Inflammatory macrophage treated with lipopolysaccharide for 1 hour (primary cell): Measurements from ENCODE around the gene SPPL2B.
"Not testable (repeated sequence)": the region's sequence is repeated elsewhere in the genome, so short reads cannot be mapped to it uniquely, and the experiment has no call there.

Experiments
- DNase-seq, 2 donors: peaks; one replicate each; pipeline ENCODE4 v3.0.0-alpha.2; 2020 to 2022

The SPPL2B gene

DNA sequence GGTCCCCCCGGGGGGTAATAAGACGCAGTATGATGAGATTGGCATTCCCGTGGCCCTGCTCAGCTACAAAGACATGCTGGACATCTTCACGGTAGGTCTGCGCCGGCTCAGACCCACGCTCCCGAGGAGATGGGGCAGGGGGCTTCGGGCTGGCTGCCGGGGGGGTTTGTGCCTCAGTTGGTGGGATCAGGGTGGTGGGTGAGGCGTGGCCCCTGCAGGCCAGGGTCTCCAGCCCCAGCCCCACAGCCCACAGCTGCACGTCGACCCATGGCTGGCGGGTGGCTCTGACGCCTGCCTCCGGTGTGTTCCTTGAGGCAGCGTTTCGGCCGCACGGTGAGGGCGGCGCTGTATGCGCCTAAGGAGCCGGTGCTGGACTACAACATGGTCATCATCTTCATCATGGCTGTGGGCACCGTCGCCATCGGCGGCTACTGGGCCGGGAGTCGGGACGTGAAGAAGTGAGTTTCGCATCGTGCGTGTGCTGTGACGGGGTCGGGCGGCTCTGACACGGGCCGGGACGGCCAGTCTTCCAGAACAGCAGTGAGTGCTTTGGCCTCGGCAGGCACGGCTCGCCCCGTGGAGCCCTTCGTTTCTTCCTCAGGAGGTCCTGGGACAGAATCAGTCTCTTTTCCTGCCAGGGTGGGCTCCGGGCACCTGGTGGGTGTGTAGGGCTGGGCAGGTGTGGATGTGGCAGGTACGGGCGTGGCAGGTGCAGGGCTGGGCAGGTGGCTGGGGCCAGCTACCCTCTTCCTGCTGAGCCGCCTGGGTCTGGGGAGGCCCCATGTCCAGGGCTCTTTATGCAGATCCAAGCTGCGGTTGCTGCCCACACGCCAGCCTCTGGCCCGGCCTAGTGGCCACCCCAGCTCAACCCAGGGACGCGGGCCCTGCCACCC is 10.5 kb downstream of the SPPL2B start:
- no peak for DNase-seq

DNA sequence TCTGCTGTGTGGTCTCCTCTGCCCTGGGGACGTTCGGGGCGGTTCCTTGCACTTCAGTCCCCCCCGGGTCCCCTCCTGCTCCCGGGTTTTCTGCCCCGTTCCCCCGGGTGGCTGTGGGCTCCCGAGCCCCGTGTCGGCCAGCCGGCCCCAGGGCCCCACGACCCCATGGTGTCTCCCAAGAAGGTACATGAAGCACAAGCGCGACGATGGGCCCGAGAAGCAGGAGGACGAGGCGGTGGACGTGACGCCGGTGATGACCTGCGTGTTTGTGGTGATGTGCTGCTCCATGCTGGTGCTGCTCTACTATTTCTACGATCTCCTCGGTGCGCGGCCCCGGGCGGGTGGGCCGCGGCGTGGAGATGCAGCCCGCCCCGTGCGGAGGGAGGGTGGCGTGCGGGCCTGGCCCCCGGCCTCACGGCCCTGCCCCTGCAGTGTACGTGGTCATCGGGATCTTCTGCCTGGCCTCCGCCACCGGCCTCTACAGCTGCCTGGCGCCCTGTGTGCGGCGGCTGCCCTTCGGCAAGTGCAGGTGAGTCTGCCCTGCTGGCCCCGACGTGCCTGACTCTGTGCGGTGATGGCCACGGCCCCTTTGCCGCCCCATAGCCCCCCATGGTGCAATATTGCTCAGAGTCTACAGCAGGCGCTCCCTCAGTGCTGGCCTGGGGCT is 11.3 kb downstream of the SPPL2B start:
- DNase-seq = no peak

DNA sequence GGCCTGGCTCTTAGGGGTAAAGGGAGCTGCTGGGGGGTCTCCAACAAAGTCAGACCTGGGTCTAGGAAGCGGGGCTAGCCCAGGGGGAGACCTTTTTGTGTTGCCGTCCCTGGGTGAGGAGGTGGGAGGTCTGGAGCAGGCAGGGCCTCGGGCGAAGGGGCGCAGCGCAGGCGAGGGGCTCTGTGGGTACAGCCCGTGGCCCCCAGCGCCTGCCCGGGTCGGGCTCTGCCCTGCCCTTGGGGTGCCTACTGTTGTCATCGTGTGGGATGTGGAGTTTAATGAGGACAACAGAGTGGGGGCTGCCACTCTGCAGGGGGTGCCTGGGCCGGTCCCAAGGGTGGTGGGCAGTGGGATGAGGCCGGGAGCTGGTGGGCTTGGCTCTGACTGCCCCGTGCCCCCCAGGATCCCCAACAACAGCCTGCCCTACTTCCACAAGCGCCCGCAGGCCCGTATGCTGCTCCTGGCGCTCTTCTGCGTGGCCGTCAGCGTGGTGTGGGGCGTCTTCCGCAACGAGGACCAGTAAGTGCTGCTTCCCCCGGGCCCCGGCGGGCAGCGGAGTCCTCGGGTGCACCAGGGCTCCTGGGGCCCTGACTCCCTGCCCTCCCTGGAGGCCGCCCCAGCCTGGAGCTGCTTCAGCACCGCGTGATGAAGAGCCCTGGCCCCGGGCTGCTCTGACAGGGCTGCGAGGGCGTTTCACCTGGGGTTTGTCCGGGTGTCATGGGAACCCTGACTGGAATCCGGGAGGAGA is 12.2 kb downstream of the SPPL2B start:
- no peak for DNase-seq

DNA sequence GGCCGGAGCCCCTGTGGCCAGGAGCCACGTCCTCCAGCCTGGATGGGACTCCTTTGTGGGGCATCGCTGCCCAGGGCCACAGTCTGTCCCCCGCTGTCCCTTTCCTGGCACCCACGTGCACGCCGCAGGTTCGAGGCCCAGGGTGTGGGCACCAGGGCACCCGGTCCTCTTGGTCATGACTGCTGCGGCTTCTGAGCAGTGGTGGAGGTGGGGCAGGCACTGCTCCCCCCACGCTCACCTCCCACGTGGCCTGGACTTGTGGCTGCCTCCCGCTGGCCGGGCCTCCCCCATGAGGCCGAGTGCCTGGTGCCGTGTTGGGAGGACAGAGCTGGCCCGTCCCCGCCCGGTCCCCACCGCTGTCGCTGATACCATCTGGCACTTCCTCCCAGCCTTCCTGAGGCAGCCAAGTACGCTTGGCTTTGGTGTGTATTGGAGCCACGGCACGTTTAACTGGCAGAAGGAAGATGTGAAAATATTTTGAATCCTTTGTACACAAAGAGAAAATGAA is 12.8 kb downstream of the SPPL2B start:
- no peak for DNase-seq

DNA sequence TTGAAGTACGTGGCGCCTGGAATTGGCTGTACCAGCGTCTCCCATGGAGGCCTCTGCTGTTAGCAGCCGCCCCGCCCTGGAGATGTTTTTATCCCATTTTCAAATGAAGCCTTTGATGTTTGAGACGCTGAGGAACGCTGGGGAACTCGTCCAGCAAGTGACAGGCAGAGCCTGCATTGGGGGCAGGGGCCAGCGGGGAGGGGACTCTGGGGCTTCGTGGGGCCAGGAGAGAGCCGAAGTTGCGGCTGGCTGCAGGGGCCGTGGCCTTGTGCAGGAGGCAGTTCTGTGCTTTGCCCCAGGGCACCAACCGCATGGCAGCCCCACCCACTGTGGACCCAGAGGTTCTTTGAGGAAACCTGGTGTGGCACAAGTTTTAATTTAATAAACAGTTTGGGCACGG is 13.5 kb downstream of the SPPL2B start:
- no peak for DNase-seq

DNA sequence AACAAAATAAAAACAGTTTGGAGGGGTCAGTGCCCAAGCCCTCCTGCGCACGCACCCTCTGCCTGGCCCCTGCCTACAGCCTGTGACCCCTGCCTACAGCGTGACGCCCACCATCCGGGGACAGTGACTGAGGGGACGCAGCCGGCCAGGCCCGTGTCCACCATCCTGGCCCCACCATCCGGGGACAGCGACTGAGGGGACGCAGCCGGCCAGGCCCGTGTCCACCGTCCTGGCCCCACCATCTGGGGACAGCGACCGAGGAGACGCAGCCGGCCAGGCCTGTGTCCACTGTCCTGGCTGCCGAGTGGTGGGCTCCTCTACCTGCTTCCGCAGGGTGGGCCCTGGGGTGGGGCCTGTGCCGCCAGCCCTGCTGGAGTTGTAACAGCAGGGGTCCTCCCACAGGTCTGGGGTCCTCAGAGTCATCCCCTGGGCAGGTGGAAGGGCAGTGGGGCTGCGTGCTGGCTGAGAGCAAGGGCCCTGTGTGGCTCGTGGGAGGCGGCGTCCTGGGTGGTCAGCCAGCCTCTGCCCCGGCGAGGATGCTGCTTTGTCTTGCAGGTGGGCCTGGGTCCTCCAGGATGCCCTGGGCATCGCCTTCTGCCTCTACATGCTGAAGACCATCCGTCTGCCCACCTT is 14.3 kb downstream of the SPPL2B start:
- DNase-seq = no peak

DNA sequence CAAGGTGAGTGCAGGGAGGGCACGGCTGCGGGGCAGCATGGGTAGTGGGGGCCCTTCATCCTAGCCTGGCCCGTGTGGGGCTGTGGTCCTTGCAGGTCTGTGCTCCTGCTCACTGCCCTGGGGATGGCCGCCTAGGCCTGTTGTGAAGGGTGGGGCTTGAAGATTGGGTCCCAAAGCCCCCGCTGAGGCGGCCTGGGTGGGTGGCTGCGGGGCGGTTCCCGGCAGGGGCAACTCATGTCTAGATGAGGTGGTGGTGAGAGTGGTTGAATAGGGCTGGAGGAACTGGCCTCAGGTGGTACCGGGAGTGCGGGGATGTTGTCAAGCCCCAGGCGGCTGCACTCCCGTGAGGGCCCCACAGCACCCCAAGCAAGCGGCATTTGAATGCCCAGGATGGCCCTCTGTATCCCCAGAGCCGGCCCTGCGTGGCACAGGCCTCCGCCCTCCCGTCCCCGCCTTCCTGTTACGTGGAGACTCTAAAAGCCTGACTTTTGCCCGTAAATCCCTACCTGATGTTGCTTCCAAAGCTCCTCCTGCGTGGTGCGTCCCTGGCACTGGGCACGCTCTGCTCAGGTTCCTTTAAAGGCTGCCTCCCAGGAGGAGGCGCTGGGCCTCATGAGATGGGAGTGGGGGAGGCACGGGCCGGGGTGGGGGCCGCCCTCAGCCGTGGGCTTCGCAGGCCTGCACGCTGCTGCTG is 15.0 kb downstream of the SPPL2B start:
- DNase-seq = no peak

DNA sequence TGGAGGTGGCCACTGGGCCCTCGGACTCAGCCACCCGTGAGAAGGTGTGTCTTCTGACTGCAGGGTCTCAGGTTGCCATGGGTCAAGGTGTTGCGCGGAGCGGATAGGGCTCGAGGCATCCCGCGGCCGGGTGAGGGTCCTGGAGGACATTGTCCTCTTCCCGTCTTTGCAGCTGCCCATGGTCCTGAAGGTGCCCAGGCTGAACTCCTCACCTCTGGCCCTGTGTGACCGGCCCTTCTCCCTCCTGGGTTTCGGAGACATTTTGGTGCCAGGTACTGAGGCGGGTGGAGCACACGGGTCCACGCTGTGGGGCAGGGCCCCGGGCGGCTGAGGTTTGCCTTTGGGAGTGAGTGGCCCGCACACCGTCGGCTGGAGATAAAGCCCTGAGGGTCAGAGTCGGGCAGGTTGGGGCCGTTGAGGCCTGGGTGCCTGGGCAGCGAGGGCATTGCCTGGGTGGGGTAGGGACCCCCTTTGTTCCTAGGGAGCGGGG is 15.9 kb downstream of the SPPL2B start:
- no peak for DNase-seq

DNA sequence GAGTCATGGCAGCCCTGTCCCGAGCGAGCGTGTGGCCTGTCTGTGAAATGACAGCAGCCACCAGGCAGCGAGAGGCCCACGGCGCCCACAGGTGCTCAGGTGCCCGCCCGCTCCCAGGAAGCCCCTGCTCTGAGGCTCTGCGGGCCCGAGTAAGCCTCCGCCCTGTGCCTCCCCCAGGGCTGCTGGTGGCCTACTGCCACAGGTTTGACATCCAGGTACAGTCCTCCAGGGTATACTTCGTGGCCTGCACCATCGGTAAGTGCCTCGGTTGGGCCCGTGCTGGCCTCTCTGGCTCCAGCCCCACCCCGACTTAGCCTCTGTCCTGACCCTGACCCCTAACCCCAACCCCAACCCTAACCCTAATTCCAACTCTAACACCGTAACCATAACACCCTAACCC is 16.6 kb downstream of the SPPL2B start:
- no peak for DNase-seq

DNA sequence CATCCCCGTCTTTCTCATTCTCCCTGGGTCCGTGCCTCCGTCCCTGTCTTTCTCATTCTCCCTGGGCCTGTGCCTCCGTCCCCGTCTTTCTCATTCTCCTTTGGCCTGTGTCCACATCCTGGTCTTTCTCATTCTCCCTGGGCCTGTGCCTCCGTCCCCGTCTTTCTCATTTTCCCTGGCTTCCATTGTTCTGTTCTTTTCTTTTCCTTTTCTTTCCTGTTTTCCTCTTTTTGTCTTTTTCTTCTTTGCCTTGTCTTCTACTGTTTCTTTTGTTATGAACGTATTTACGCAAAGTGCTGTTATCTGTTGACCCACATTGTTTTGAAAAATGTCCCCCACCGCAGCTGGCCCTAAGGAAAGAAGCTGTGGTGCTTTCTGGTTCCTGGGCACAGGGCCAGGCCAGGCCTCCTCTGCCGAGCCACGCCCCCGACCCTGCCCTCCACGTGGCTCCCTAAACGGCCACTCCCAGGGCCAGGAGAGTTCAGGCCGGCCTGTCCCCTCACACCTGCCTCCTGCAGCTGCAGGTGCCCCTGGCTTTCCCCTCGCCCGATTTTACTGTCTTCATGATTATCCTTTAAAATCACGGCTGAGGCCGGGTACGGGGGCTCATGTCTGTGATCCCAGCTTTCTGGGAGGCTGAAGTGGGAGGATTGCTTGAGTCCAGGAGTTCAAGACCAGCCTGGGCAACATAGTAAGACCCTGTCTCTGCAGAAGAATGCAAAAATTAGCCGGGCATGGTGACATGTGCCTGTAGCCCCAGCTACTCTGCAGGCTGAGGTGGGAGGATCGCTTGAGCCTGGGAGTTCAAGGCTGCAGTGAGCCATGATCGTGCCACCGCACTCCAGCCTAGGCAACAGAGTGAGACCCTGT is 17.5 kb downstream of the SPPL2B start:
- DNase-seq = no peak

DNA sequence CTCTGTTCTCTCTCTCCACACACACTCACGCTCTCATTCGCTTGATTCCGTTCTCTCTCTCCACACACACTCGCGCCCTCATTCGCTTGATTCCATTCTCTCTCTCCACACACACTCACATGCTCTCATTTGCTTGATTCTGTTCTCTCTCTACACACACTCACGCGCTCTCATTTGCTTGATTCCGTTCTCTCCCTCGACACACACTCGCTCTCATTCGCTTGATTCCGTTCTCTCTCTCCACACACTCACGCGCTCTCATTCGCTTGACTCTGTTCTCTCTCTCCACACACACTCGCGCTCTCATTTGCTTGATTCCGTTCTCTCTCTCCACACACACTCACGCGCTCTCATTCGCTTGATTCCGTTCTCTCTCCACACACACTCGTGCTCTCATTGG is 21.3 kb downstream of the SPPL2B start:
- not testable (repeated sequence) for DNase-seq

DNA sequence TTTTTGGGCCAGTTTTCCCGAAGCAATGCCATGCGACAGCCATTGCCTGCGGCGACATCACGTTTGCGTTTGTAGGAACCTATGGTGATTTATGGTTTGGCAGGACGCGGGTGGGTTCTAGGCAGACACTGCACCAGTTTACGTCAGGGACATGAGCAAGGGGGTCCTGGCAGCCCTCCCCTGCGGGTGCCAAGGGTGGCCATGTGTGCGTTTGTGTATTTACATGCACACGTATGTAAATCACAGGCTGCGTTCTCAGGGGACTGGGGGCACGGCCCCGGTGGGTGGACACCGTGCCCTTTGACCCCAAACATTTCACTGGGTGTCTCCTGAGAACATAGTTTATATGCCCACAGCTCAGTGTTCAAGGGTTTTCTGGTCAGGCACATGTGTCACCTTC is 22.2 kb downstream of the SPPL2B start:
- DNase-seq = no peak

DNA sequence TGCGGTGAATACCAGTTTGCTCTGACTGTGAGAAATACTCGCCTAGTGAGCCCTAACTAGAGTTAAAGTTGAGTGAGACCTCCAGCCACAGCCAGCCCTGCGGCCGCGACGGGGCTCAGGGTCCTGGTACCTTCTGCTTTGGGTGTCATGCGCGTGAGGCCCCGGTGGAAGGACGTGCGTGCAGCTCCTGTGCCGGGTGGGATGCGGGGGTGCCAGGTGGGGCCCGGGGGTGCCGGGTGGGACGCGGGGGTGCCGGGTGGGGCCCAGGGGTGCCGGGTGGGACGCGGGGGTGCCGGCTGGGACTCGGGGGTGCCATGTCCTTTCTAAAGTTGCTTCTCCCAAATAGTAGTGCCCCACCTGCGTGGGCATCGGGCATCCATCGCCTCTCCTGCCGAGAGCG is 23.1 kb downstream of the SPPL2B start:
- no peak for DNase-seq

DNA sequence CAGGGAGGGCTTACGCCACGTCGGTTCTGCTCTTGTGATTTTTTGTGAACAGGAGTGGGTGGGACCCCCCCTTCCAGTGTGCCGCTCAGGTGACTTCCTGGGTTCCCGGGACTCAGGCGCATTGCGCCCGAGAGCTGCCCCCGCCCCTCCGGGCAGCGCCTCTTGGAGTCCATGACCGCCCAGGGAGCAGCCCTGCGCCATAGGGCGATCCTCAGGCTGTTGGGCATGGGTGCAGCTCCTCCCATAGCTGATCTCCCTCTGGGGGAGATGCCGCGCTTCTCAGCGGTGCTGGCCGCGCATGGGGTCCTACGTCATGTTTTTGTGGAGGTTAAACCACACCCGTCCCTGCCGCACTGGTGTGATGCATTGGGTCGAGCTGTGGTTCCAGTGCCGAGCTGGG is 23.6 kb downstream of the SPPL2B start:
- no peak for DNase-seq

DNA sequence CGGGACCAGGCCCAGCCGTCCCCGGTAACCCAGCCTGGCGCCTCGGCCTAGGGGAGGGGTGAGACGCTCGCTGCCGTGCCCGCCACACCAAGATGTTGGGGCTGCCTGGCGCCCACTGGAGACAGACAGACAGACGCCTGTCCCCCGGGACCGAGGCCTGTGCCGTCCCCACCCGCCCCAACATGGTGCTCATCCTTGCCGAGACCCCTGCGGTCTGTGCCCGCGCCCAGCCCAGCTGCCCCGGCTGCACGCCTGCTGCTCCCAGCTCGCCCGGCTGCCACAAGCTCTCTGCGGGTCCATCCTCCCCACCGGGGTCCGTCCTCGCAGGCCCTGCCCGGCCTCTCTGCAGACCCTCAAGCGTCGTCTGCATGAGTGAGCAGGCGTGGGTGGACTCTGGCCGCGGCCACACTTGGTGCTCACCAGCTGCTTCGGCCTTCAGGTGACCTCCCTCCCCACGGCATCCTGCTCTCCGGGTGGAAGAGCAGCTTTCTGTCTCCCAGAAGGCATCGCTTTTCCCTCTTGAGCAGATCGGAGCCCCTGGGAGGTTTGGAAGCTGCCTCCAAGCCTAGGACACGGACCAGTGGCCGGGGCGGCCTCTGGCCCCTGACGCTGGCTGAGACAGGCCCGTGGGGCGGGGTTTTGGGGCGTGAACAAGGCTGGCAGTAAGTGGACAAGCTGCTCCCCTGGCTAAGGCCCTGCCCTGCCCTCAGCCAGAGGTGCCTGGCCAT is 24.8 kb downstream of the SPPL2B start:
- no peak for DNase-seq

DNA sequence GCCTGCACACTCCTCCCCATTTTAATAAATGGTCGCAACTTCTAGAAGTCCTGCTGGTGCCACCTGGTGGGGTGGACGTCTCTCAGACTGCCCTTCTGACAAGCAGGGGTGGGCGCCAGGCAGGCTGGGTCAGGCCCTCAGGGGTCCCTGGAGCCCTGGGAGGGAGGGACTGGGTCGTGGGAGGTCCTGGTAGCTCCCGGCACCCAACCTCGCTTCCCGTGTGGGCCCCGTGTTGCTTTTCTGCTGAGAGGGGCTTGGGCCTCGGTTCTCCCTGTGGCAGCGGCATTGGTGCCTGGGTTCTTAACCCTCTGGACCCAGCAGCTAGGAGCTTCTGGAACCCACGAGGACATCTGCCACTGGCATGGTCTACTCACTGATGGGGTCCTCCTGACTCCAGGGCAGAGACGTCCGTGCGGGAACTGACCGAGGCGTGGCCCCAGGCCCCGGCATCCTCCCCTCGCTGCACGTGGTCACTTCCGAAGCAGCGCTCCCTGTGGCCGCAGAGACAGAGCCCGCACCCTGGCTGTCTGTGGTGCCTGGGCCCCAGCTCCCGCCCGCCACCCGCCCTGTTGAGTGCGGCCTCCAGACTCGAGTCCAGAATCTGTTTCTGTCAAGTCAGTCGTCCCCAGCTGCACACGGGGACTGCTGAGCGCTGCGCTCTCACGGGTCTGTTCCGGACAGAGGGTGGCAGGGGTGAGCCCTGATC is 25.6 kb downstream of the SPPL2B start:
- DNase-seq = no peak

DNA sequence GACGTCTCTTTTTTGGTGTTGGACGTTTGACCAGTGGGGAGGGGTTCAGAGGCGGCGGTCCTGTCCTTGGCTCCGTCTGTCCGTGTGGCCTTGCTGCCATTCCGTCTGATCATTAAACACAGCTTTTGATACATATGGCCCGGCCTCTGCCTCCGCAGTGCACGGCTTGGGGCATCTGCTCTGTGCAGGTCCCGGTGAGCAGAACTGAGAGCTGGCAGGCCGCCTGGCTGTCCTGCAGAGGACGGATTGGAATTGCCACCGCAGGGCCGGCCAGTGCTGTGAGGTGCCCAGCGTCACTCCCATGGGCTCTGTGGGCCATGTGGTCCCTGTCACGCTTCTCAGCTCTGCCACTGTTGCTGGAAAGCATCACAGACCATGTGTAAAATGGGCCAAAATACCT is 26.2 kb downstream of the SPPL2B start:
- DNase-seq = no peak

DNA sequence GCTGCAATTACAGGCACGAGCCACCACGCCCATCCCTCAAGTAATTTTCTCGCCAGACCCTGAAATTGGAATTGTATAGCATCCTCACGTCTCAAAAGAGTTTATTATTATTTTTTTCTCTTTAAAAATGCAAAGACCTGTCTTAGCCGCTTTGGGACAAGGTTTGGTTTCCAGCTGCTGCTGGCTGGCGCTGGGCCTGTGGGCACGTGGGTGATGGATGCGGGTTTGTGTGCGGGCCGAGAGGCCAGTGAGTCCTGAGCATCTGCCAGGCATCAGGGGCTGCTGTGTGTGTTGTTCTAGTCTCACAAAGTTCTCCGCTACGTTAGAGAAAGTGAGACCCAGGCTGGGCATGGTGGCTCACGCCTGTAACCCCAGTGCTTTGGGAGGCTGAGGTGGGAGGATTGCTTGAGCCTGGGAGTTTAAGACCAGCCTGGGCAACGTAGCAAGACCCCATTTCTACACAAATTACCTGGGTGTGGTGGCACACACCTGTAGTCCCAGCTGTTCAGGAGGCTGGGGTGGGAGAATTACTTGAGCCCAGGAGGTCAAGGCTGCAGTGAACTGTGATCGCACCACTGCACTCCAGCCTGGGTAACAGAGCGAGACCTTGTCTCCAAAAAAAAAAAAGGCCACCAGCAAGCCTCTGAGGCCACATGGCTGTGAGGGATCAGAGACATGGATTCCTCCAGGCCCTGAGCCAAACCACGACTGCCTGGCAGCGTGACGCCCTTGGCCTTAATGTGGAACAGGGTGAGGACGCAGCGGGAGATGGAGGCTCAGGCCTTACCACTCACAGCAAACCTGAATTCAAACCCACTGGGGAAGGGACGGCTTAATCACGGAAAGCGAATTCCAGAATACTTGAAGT is 26.9 kb downstream of the SPPL2B start:
- DNase-seq = no peak
